Adrenal gland (tissue), 5 donors: ENCODE measurements around the gene FBXL12.

Source experiments
- CTCF ChIP-seq, 6 experiments: fragments of 450-650 bp in 4 of 6; fragments of 200-600 bp in 2 of 6; sonication (generic) in 1 of 6; IDR thresholded peaks; 1 replicate in 5 of 6; 2 replicates in 1 of 6; pipeline versions ENCODE4 v1.5.1 to v1.8.0; 2016 to 2021; ENCODE audit warnings: antibody characterized with exemption in 6 of 6, mild to moderate bottlenecking in 2 of 6, moderate library complexity in 1 of 6
- POLR2A ChIP-seq, 2 donors: fragments of 450-650 bp; IDR thresholded peaks; one replicate each; pipeline ENCODE4 v1.6.1; 2017; ENCODE audit warnings: antibody characterized with exemption in 2 of 2, mild to moderate bottlenecking in 2 of 2, moderate library complexity in 1 of 2
- donor health status: DM: no; HTN: no; CAD: no.

- TF ChIP-seq CTCF (IDR thresholded peaks at IDR 0.05) (no peak), POLR2A (IDR thresholded peaks at IDR 0.05) (no peak)
These were observed 47.0 kb upstream of the FBXL12 start for GRCh38 chr19:9865732-9866501.
